Neural crest cell (in vitro differentiated cells): ENCODE measurements around the gene DAP3. TPM values are rescaled to one million over a fixed set of nuclear protein-coding genes. Genes with fewer than 3 reads are reported as not detected.
"Not testable (repeated sequence)": the region's sequence is repeated elsewhere in the genome, so short reads cannot be mapped to it uniquely, and the experiment has no call there.

Source experiments
- DNase-seq: peaks from one replicate; pipeline ENCODE4 v3.0.0; 2021; ENCODE audit warnings: low read depth, mixed read lengths, low spot score
- H3K27ac Mint-ChIP-seq: one replicate; pipeline ENCODE4 v1.8.0; 2021; ENCODE audit warnings: mild to moderate bottlenecking, mixed read lengths; ENCODE audit not compliant: unreplicated experiment
- H3K27me3 Mint-ChIP-seq: 2 replicates; pipeline ENCODE4 v1.8.0; 2021; ENCODE audit warnings: low read depth, mild to moderate bottlenecking, mixed read lengths
- H3K36me3 Mint-ChIP-seq: 2 replicates; pipeline ENCODE4 v1.8.0; 2021; ENCODE audit warnings: low read depth, mild to moderate bottlenecking, mixed read lengths
- H3K4me1 Mint-ChIP-seq: 2 replicates; pipeline ENCODE4 v1.8.0; 2021; ENCODE audit warnings: mixed read lengths
- H3K4me3 Mint-ChIP-seq: one replicate; pipeline ENCODE4 v1.8.0; 2021; ENCODE audit warnings: mild to moderate bottlenecking, mixed read lengths
- H3K9me3 Mint-ChIP-seq: 2 replicates; pipeline ENCODE4 v1.8.0; 2021; ENCODE audit warnings: mixed read lengths
- CTCF ChIP-seq: fragments of 200-600 bp; sonication (generic); conservative IDR thresholded peaks from 2 replicates; pipeline ENCODE4 v1.5.0; 2021; ENCODE audit warnings: antibody characterized with exemption, mild to moderate bottlenecking
- total RNA-seq: library from RNA; stranded (reverse); gene quantifications from 2 replicates; pipeline ENCODE4 v1.2.1, GENCODE V29; 2021

Gene DAP3
- total RNA-seq, 1 donor from 2014 or later, result 114 TPM

- DNase-seq, result no peak
- H3K27me3 Mint-ChIP-seq, result no peaks in the 10 kb centered on the region
- H3K4me3 Mint-ChIP-seq, result no peak overlapping the region
- no peak for TF ChIP-seq CTCF
- peaks cover 4% of the 10 kb centered on the region for H3K4me1 Mint-ChIP-seq
- no peaks in the 10 kb centered on the region for H3K9me3 Mint-ChIP-seq
- H3K27ac Mint-ChIP-seq, result no peak overlapping the region
- peaks cover 22% of the 10 kb centered on the region for H3K36me3 Mint-ChIP-seq
Observed at GRCh38 chr1:155760751-155761475, 72.0 kb downstream of the DAP3 start.

- Mint-ChIP-seq H3K4me1 (peaks cover 4% of the 10 kb centered on the region), H3K4me3 (no peak overlapping the region), H3K36me3 (peaks cover 23% of the 10 kb centered on the region), H3K9me3 (no peaks in the 10 kb centered on the region), H3K27ac (peak overlapping the region; percentile 2), H3K27me3 (no peaks in the 10 kb centered on the region)
- TF ChIP-seq CTCF, result no peak
- DNase-seq, result no peak
Observed at GRCh38 chr1:155761736-155762405, 73.0 kb downstream of the DAP3 start.

- not testable (repeated sequence) for H3K4me1 Mint-ChIP-seq, H3K27ac Mint-ChIP-seq, H3K9me3 Mint-ChIP-seq, H3K4me3 Mint-ChIP-seq, DNase-seq, H3K27me3 Mint-ChIP-seq
- H3K36me3 Mint-ChIP-seq, result peaks cover 23% of the 10 kb centered on the region
Observed at GRCh38 chr1:155763090-155763815, 74.4 kb downstream of the DAP3 start.

- not testable (repeated sequence) for H3K27ac Mint-ChIP-seq, DNase-seq, H3K9me3 Mint-ChIP-seq, H3K27me3 Mint-ChIP-seq, H3K4me1 Mint-ChIP-seq, H3K4me3 Mint-ChIP-seq
- H3K36me3 Mint-ChIP-seq, result peaks cover 25% of the 10 kb centered on the region
Observed at GRCh38 chr1:155763989-155764388, 75.1 kb downstream of the DAP3 start.

- H3K27me3 Mint-ChIP-seq, H3K27ac Mint-ChIP-seq, H3K4me1 Mint-ChIP-seq, H3K9me3 Mint-ChIP-seq, H3K4me3 Mint-ChIP-seq, DNase-seq: not testable (repeated sequence)
- H3K36me3 Mint-ChIP-seq, result peaks cover 23% of the 10 kb centered on the region
Observed at GRCh38 chr1:155767399-155767989, 78.6 kb downstream of the DAP3 start.

- Mint-ChIP-seq H3K36me3 (peaks cover 23% of the 10 kb centered on the region), H3K27me3 (no peaks in the 10 kb centered on the region), H3K9me3 (no peaks in the 10 kb centered on the region), H3K27ac (no peak overlapping the region), H3K4me3 (no peak overlapping the region), H3K4me1 (no peaks in the 10 kb centered on the region)
- no peak for TF ChIP-seq CTCF
- no peak for DNase-seq
Observed at GRCh38 chr1:155769257-155769656, 80.4 kb downstream of the DAP3 start.
